ENCODE measurements around the gene PBX3. TPM values are rescaled to one million over a fixed set of nuclear protein-coding genes. Genes with fewer than 3 reads are reported as not detected.

The PBX3 gene
- total and polyA plus RNA-seq, 2 experiments from 2014 or later, result 13.4 to 30.9 TPM

DNA sequence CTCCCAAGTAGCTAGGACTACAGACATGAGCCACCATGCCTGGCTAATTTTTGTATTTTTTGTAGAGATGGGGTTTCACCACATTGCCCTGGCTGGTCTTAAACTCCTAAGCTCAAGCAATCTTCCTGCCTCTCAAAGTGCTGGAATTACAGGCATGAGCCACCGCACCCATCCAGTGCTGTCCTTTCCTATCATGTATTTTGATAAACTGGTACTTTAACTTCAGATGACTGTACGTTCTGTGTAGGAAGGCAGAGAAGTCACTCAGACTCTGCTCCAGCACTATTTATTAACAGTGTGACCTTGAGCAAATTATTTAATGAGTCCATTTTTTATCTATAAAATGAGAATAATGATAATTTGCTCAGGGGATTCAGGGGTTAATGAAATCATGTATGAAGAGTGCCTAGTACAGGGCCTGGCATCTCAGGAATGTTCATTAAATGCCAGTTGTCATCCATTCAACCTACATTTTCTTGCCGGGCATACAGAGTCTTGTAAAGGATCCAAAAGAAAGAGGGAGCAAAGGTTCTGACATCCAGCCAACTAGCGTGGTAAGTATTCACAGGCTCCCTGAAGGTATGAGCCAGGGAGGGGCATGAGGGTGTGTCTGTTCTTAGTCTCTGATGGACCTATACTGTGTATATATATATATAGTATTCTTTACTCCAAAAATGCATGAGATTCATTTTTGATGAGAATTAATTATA, 201.9 kb downstream of the PBX3 start:
- H3K4me2 ChIP-seq (ENCODE audit: unreplicated experiment), result no peak overlapping the region
- H3K27ac ChIP-seq, result no peak overlapping the region
- no peaks in the 10 kb centered on the region for H4K20me1 ChIP-seq (ENCODE audit: insufficient read depth)
- H3K9me2 ChIP-seq (ENCODE audit: insufficient read depth), result no peaks in the 10 kb centered on the region
- H3F3A ChIP-seq (ENCODE audit: insufficient read depth), result no peaks in the 10 kb centered on the region
- no peaks in the 10 kb centered on the region for H3K79me2 ChIP-seq (ENCODE audit: insufficient read depth)
- in situ Hi-C loops (cut with MboI), result no loop called here
- no peaks in the 10 kb centered on the region for H3K27me3 ChIP-seq (replicated peaks; ENCODE audit: insufficient read depth)
- no peak for DNase-seq
- no peak overlapping the region for H3K4me3 ChIP-seq
- peaks cover 11% of the 10 kb centered on the region for H3K36me3 ChIP-seq (ENCODE audit: low read depth)
- no peak overlapping the region for H2AFZ ChIP-seq
- TF ChIP-seq EZH2 (IDR thresholded peaks at IDR 0.05; ENCODE audit: insufficient read depth, poor library complexity, severe bottlenecking) (no peak), EZH2phosphoT487 (IDR thresholded peaks at IDR 0.05; ENCODE audit: insufficient read depth, low read depth) (no peak)
- no peaks in the 10 kb centered on the region for H3K9me3 ChIP-seq (ENCODE audit: low read depth)
- whole genome bisulfite sequencing, 2 experiments (ENCODE audit: low coverage in 1 of 2, low lambda C conversion rate in 2 of 2, missing lambda C conversion rate in 2 of 2), result 76 to 84% methylated on average over 4 of the region's 4 CpGs
- H3K9ac ChIP-seq, result no peak overlapping the region
- H3K4me1 ChIP-seq (ENCODE audit: insufficient read depth), result no peaks in the 10 kb centered on the region

- in situ Hi-C loops (cut with MboI), result no loop called here
- 71% methylated on average over 9 of the region's 9 CpGs for WGBS, 2 experiments (ENCODE audit: low coverage in 1 of 2, low lambda C conversion rate in 2 of 2, missing lambda C conversion rate in 2 of 2)
- H4K20me1 ChIP-seq (ENCODE audit: insufficient read depth), result no peaks in the 10 kb centered on the region
These were observed 202.7 kb downstream of the PBX3 start for GRCh38 chr9:125949703-125950460.

DNA sequence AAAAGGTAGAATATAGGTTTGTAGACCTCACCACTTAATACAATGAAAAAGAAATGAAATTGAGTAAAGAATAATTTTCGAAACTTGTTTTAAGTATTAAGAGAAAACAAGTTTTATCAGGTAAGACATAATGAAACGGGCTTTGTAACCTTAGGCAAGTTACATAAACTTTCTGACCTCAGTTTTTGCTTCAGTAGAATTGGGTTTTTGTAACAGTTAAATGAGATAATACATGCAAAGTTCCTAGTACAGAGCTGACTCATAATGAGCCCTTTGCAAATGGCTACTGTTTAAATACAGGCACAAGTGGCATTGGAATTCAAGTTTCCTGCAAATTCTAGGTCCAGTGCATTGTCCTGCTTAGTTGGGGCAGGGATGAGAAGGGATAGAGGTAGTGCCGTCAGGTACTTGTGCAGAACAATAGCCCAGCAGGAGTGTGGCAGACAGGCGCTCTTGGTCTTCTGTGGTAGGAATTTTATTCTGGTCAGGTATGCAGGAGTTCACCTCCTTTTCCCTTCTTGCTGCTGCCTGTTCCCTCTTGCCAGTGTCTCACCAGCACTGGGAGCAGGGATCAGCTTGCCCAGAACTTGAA, 203.8 kb downstream of the PBX3 start:
- no peaks in the 10 kb centered on the region for H3K79me2 ChIP-seq (ENCODE audit: insufficient read depth)
- H3K27ac ChIP-seq, result no peak overlapping the region
- no peak overlapping the region for H3K9ac ChIP-seq
- no peaks in the 10 kb centered on the region for H4K20me1 ChIP-seq (ENCODE audit: insufficient read depth)
- H3K9me2 ChIP-seq (ENCODE audit: insufficient read depth), result no peaks in the 10 kb centered on the region
- H3K4me1 ChIP-seq (ENCODE audit: insufficient read depth), result no peaks in the 10 kb centered on the region
- no peak overlapping the region for H2AFZ ChIP-seq
- H3K27me3 ChIP-seq (replicated peaks; ENCODE audit: insufficient read depth), result no peaks in the 10 kb centered on the region
- WGBS, 2 experiments (ENCODE audit: low coverage in 1 of 2, low lambda C conversion rate in 2 of 2, missing lambda C conversion rate in 2 of 2), result 96 to 99% methylated on average over 4 of the region's 4 CpGs
- no peak overlapping the region for H3K4me3 ChIP-seq
- in situ Hi-C loops (cut with MboI), result no loop called here
- no peaks in the 10 kb centered on the region for H3K9me3 ChIP-seq (ENCODE audit: low read depth)
- no peak for TF ChIP-seq EZH2 (IDR thresholded peaks at IDR 0.05; ENCODE audit: insufficient read depth, poor library complexity, severe bottlenecking)
- no peak for TF ChIP-seq EZH2phosphoT487 (IDR thresholded peaks at IDR 0.05; ENCODE audit: insufficient read depth, low read depth)
- H3K36me3 ChIP-seq (ENCODE audit: low read depth), result peaks cover 5% of the 10 kb centered on the region
- no peak overlapping the region for H3K4me2 ChIP-seq (ENCODE audit: unreplicated experiment)
- no peak for DNase-seq
- H3F3A ChIP-seq (ENCODE audit: insufficient read depth), result no peaks in the 10 kb centered on the region

More at GRCh38 chr9:125949703-125950460, 202.7 kb downstream of the PBX3 start:
- no peak overlapping the region for H2AFZ ChIP-seq
- no peaks in the 10 kb centered on the region for H3K79me2 ChIP-seq (ENCODE audit: insufficient read depth)
- no peaks in the 10 kb centered on the region for H3F3A ChIP-seq (ENCODE audit: insufficient read depth)
- no peaks in the 10 kb centered on the region for H3K9me3 ChIP-seq (ENCODE audit: low read depth)
- TF ChIP-seq EZH2 (IDR thresholded peaks at IDR 0.05; ENCODE audit: insufficient read depth, poor library complexity, severe bottlenecking) (no peak), EZH2phosphoT487 (IDR thresholded peaks at IDR 0.05; ENCODE audit: insufficient read depth, low read depth) (no peak)
- H3K9ac ChIP-seq, result no peak overlapping the region
- H3K4me3 ChIP-seq, result no peak overlapping the region
- peaks cover 11% of the 10 kb centered on the region for H3K36me3 ChIP-seq (ENCODE audit: low read depth)
- H3K4me1 ChIP-seq (ENCODE audit: insufficient read depth), result no peaks in the 10 kb centered on the region
- no peaks in the 10 kb centered on the region for H3K27me3 ChIP-seq (replicated peaks; ENCODE audit: insufficient read depth)
- H3K4me2 ChIP-seq (ENCODE audit: unreplicated experiment), result no peak overlapping the region
- H3K27ac ChIP-seq, result no peak overlapping the region
- H3K9me2 ChIP-seq (ENCODE audit: insufficient read depth), result no peaks in the 10 kb centered on the region
- no peak for DNase-seq

- H3F3A ChIP-seq (ENCODE audit: insufficient read depth), result no peaks in the 10 kb centered on the region
- no peak for DNase-seq
- no peaks in the 10 kb centered on the region for H3K36me3 ChIP-seq (ENCODE audit: low read depth)
- no peak overlapping the region for H3K4me3 ChIP-seq
- H3K27ac ChIP-seq, result no peak overlapping the region
- no peak for TF ChIP-seq EZH2phosphoT487 (IDR thresholded peaks at IDR 0.05; ENCODE audit: insufficient read depth, low read depth)
- TF ChIP-seq EZH2 (IDR thresholded peaks at IDR 0.05; ENCODE audit: insufficient read depth, poor library complexity, severe bottlenecking), result no peak
- no peak overlapping the region for H3K9ac ChIP-seq
- H2AFZ ChIP-seq, result no peak overlapping the region
- no peaks in the 10 kb centered on the region for H4K20me1 ChIP-seq (ENCODE audit: insufficient read depth)
- H3K27me3 ChIP-seq (replicated peaks; ENCODE audit: insufficient read depth), result no peaks in the 10 kb centered on the region
- no peaks in the 10 kb centered on the region for H3K79me2 ChIP-seq (ENCODE audit: insufficient read depth)
- H3K9me2 ChIP-seq (ENCODE audit: insufficient read depth), result no peaks in the 10 kb centered on the region
- WGBS, 2 experiments (ENCODE audit: low coverage in 1 of 2, low lambda C conversion rate in 2 of 2, missing lambda C conversion rate in 2 of 2), result 97 to 99% methylated on average over 12 of the region's 12 CpGs
- no peaks in the 10 kb centered on the region for H3K9me3 ChIP-seq (ENCODE audit: low read depth)
- in situ Hi-C loops (cut with MboI), result no loop called here
- no peaks in the 10 kb centered on the region for H3K4me1 ChIP-seq (ENCODE audit: insufficient read depth)
- H3K4me2 ChIP-seq (ENCODE audit: unreplicated experiment), result no peak overlapping the region
These were observed 206.3 kb downstream of the PBX3 start for GRCh38 chr9:125953314-125954019.
